Measurements from ENCODE around the gene FOXP1.

DNA sequence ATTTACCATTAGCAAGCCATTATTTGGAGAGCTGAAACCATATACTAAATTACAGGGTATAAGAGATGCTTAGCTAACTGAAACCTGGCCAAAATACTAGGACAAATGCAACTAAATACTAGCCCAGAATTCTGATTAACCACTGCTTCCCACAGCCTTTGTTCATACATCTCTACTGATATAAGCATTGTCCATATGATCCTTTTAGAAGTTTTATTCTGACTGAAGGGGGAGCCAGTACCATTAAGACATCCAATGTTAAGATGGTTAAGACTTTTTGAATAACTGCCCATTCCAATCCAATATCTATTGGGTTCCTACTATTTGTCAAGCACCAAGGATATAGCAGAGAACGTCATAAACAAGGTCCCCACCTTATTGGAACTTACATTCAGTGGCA is 421.3 kb downstream of the FOXP1 start:
- TF ChIP-seq, protein P1, sequence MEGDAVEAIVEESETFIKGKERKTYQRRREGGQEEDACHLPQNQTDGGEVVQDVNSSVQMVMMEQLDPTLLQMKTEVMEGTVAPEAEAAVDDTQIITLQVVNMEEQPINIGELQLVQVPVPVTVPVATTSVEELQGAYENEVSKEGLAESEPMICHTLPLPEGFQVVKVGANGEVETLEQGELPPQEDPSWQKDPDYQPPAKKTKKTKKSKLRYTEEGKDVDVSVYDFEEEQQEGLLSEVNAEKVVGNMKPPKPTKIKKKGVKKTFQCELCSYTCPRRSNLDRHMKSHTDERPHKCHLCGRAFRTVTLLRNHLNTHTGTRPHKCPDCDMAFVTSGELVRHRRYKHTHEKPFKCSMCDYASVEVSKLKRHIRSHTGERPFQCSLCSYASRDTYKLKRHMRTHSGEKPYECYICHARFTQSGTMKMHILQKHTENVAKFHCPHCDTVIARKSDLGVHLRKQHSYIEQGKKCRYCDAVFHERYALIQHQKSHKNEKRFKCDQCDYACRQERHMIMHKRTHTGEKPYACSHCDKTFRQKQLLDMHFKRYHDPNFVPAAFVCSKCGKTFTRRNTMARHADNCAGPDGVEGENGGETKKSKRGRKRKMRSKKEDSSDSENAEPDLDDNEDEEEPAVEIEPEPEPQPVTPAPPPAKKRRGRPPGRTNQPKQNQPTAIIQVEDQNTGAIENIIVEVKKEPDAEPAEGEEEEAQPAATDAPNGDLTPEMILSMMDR (IDR thresholded peaks at IDR 0.05; ENCODE audit: poor library complexity): no peak
- TF ChIP-seq EZH2 (IDR thresholded peaks at IDR 0.05; ENCODE audit: borderline replicate concordance): no peak
